GM21717 (cell line): ENCODE results near the gene GJB5.
"Not testable (repeated sequence)": the region's sequence is repeated elsewhere in the genome, so short reads cannot be mapped to it uniquely, and the experiment has no call there.

Experiments used
- ATAC-seq: cut with Tn5 transposase; IDR thresholded peaks from one replicate; pipeline ENCODE4 v1.9.1; 2021; ENCODE audit warnings: mild to moderate bottlenecking, moderate library complexity; ENCODE audit not compliant: unreplicated experiment

GJB5 gene

DNA sequence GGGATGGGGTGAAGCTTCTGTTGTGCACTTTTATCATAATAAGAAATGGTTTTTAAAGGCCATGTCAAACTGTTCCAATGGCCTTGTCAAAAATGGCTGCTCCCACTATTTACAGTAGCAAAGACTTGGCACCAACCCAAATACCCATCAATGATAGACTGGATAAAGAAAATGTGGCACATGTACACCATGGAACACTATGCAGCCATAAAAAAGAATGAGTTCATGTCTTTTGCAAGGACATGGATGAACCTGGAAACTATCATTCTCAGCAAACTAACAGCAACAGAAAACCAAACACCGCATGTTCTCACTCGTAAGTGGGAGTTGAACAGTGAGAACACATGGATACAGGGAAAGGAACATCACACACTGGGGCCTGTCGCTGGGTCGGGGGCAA is 18.3 kb downstream of the GJB5 start:
- not testable (repeated sequence) for ATAC-seq

DNA sequence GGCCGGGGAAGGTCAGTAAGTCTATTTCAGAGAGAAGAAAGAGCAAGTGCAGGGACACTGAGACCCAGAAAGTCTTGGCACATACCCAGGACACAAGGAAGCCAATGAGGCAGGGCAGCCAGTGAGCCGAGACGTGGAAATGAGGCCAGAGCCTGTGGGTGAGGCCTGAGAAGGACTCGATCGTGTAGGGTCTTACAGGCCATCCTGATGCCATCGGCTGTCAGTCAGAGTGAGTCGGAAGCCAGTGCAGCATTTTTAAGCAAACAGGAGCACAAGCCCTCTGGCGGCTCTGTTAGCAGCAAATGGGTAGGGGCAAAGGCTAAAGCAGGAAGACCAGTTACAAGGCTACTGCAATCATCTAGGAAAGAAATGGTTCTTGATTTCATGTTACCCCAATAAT is 20.1 kb downstream of the GJB5 start:
- ATAC-seq, result no peak

- ATAC-seq, result no peak
Measured at GRCh38 chr1:34776911-34777310, 22.1 kb downstream of the GJB5 start.

DNA sequence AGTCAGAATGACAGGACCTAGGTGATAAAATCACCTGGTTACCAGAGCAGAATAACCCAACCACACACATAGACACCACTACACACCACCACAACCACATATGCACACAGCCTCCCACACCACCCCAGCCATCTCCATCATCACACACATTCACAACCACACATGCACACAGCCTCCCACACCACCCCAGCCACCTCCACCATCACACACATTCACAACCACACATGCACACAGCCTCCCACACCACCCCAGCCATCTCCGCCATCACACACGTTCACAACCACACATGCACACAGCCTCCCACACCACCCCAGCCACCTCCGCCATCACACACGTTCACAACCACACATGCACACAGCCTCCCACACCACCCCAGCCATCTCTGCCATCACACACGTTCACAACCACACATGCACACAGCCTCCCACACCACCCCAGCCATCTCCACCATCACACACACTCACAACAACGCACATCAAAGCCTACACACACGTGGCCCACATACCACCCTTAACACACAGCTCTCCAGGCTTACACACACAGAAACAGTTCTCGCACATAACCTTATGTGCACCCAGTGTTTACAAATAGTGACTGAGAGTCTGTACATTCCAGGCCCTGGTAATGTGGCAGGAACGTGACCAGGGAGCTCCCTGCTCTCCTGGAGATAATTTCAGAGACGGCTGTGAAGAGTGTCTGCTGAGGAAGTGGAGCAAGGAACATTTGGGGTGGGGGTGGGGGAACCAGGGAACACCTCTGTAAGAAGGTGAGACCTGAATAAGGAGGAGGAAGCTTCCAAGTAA is 22.9 kb downstream of the GJB5 start:
- no peak for ATAC-seq

GRCh38 chr1:34778381-34778780 is 23.5 kb downstream of the GJB5 start:
- ATAC-seq, result no peak

DNA sequence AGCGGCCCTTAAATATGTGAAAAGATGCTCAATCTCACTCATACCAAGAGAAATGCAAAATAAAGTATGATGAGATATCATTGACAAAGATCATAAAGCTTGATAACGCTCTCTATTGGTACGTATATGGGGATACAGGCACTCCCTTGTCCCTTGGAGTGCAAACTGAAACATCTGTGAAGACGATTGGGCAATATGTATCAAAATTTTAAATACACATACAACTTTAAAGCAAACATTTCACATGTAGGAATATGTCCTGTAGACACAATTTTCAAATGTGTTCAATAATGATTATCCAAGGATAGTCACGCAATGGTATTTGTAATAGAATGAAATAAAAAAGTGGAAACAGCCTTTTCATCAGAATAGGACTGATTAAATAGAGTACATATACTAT is 24.2 kb downstream of the GJB5 start:
- ATAC-seq, result no peak

DNA sequence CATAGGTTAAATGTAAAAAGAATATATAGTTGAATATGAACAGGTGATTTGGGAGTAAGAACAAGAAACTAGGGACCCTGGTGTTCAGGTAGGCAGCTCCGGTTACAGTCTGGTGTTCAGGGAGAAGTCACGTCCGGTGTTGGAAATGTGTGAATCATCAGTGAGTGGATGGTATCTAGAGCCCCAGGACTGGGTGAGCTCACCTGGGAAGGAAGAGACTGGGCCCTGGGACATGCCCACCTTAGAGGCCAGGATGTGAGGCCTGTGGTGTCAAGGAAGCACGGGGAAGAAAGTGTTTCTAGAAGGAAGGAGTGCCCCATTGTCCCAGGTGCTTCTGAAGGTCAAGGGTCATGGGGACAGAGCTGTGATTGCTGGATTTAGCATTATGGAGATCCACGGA is 24.7 kb downstream of the GJB5 start:
- no peak for ATAC-seq

DNA sequence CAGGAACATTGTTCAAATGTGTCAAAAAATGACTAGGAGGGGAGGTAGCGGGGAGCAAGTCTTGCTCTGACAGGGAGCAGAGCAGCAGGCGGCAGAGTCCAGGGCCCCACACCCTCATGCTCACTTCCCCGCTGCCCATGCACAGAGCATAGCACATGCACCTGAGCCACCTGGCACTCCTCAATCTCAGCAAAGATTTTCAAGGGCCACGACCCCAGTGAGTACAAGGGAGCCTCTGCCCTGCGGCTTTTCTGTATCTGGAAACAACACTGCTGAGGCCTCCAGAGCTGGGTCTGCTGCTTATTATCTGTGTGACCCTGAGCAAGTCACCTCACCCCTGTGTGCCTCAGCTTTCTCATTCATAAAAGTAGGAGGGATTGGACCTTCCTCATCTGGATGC is 25.1 kb downstream of the GJB5 start:
- ATAC-seq, result no peak

DNA sequence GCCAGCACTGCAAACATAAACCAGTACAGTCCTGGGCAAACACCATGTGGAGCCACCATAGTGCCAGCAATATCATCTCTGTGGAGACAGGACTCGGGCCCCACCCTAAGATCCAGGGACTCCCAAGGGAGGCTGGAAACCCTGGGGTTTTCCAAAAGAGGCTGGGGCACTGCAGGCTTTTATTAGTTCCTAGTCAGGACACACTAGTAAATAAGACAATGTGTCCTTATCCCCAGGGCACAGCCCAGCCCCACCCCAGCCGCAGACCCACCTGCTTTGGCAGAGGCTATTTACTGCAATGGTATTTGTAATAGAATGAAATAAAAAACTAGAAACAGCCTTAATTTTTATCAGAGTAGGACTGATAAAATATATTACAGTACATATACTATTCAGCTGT is 25.7 kb downstream of the GJB5 start:
- no peak for ATAC-seq

DNA sequence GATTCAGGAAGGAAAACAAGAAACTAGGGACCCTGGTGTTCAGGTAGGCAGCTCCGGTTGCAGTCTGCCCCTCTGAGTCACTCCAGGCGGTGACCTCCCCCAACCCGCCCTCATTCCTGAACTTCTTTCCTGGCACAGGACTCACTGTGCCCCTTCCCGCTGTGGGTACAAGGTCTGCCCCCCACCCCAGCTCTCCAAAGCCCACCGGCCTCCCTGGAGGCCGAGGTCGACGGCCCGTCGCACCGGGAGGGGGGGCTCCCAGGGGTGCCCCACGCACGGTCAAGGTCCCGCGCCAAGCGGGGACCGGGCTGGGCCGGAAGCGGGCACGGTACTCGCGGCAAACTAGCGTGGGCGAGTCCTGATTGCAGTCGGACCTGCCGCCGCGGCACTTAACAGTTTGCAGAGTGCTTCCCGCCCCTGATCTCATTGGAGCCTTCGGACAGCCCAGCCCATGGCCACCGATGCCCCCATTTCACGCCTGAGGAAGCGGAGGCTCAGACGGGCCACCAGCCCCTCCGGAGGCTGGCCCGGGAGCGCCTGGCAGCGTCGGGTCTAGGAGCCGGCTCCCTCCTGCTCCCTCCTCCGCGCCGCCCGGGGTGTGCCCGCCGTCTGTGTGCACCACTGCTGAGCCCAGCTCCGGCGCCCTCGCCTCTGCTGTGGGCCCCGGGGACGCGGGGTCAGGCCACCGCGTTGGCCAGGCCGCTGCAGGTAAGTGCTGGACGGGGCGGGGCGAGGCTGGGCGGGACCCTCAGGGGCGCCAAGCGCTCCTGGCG is 26.4 kb downstream of the GJB5 start, which contains the start of gene GJB3:
GJB3 (plus strand) TSS at position 144 of the 773 bp plus-strand sequence. CDS start 3,549 bp downstream, outside the sequence.
- ATAC-seq, result no peak

GRCh38 chr1:34781844-34782391 is 27.1 kb downstream of the GJB5 start:
- ATAC-seq, result no peak

DNA sequence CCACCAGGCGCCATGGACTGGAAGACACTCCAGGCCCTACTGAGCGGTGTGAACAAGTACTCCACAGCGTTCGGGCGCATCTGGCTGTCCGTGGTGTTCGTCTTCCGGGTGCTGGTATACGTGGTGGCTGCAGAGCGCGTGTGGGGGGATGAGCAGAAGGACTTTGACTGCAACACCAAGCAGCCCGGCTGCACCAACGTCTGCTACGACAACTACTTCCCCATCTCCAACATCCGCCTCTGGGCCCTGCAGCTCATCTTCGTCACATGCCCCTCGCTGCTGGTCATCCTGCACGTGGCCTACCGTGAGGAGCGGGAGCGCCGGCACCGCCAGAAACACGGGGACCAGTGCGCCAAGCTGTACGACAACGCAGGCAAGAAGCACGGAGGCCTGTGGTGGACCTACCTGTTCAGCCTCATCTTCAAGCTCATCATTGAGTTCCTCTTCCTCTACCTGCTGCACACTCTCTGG is 29.9 kb downstream of the GJB5 start:
- no peak for ATAC-seq

- ATAC-seq, result no peak
Measured at GRCh38 chr1:34785231-34785874, 30.5 kb downstream of the GJB5 start.

DNA sequence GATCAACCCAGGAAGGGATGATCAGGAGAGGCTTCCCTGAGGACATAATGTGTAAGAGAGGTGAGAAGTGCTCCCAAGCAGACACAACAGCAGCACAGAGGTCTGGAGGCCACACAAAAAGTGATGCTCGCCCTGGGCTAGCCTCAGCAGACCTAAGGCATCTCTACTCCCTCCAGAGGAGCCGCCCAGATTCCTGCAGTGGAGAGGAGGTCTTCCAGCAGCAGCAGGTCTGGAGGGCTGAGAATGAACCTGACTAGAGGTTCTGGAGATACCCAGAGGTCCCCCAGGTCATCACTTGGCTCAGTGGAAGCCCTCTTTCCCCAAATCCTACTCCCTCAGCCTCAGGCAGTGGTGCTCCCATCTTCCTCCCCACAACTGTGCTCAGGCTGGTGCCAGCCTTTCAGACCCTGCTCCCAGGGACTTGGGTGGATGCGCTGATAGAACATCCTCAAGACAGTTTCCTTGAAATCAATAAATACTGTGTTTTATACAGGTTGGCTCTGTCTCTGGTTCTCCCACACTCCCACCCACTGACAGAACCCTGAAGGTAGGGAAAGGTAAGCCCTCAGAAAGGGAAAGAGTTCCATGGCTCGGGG is 31.1 kb downstream of the GJB5 start:
- ATAC-seq, result no peak

DNA sequence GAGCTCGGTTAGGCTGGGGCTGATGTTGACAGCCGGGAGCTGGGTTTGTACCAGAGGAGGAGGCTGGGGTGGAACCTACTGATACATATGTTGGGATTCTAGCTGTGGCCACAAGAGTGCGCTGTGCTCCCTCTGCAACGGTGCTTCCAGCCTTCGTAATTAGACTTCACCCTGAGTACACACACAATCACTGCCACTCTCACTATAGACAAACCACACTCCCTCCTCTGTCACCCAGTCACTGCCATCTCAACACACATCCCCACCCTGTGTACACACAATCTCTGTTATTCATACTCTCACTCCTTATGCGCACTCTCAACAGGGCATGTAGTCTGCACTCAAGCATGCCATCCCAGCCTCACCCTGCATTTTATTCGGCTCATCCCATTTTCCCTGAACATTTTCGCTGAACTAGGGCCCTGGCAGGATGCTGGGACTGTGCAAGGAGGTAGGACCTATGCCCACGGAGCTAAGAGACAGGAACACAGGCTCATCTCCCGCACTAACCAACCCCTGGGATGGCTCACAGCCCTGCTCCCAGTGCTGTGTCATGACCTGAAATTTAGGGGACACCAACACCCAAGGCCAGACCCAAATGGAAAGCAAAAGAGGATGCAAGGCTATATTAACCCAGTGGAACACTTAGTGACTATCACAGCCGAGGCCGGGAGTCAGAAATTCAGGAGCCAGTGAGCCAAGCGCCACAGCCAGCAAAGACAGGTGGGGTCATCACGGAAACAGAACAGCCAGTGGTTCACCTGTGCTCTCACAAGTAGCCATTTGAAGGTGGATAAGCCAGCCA is 31.9 kb downstream of the GJB5 start:
- no peak for ATAC-seq

DNA sequence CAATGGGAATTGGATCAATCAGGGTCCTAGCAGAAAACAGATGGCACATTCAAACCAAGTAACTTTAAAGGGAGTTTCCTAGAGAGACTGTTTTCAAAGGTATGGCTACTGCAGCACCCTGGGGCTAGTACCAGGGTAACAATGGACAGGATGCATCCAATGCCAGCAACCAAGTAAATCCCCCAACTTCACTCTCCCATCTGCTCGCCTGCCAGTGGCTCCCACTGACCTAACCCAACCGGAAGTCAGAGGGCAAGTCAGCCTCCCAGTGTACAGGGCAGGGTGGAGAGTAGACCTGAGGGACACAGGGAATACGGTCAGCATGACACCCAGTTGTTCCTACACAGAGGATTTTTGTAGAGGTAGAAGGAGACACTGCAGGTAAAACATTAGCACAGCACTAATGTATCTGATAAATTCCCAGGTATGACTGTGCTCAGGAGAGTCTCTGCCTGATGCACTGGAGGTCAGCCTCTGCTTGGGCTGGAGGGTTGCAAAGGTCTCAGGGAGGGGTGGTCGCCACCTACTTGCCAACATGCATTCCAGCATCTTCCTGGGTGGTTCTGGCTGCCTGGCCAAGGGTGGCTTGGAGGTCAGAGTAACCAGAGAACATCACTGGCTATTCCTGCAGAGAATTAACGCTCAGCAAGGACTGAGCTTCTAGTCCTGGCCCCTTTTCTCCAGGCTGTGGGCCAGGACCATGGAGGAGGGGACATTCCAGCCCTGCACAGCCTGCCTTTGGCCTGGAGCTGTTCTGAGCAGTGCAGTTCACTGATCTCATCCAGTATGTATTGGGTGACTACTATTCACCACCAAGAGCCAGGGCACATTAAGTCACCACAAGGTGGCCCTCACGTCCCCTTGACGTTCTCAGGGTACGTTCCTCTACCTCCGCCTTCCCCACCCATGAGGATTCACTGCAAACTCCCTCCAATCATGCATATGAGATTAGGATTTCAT is 32.9 kb downstream of the GJB5 start:
- no peak for ATAC-seq

GRCh38 chr1:34790985-34791384 is 36.1 kb downstream of the GJB5 start:
- ATAC-seq, result no peak

GRCh38 chr1:34792424-34792823 is 37.6 kb downstream of the GJB5 start:
- no peak for ATAC-seq
